Lung (tissue), 12 donors: ENCODE data around the gene C1QTNF6. TPM values are rescaled to one million over a fixed set of nuclear protein-coding genes. Genes with fewer than 3 reads are reported as not detected.

Source experiments
- ATAC-seq: fragments of 200-7000 bp; cut with Tn5 transposase; one replicate; pipeline ENCODE4 v1.9.1; 2020; ENCODE audit warnings: moderate number of reproducible peaks; ENCODE audit not compliant: insufficient read depth, low FRiP score
- DNase-seq, 3 donors: peaks; one replicate each; pipeline ENCODE4 v3.0.0-alpha.2; 2013 to 2017
- H3K27ac ChIP-seq, 2 donors: one replicate each; pipeline ENCODE4 v1.5.1; 2013; ENCODE audit warnings: mild to moderate bottlenecking in 2 of 2, moderate library complexity in 2 of 2, control low read depth in 1 of 2, inconsistent platforms in 1 of 2, low read depth in 1 of 2, low read length in 1 of 2
- H3K27me3 ChIP-seq, 3 donors: one replicate each; pipeline ENCODE4 v1.5.1; 2013; ENCODE audit warnings: low read length in 2 of 3; ENCODE audit not compliant: control insufficient read depth in 3 of 3, insufficient read depth in 3 of 3
- H3K36me3 ChIP-seq, 4 donors: one replicate each; pipeline ENCODE4 v1.5.1; 2013; ENCODE audit warnings: low read length in 4 of 4, mild to moderate bottlenecking in 1 of 4, moderate library complexity in 1 of 4; ENCODE audit not compliant: control insufficient read depth in 4 of 4, insufficient read depth in 4 of 4
- H3K4me1 ChIP-seq, 5 donors: one replicate each; pipeline ENCODE4 v1.5.1; 2013; ENCODE audit warnings: low read length in 5 of 5, mild to moderate bottlenecking in 2 of 5, moderate library complexity in 1 of 5; ENCODE audit not compliant: control insufficient read depth in 5 of 5, insufficient read depth in 5 of 5
- H3K4me3 ChIP-seq: one replicate; pipeline ENCODE4 v1.5.1; 2013; ENCODE audit warnings: mild to moderate bottlenecking, control low read depth, moderate library complexity
- H3K9ac ChIP-seq, 2 donors: one replicate each; pipeline ENCODE4 v1.5.1; 2013; ENCODE audit warnings: low read length in 2 of 2, control low read depth in 1 of 2; ENCODE audit not compliant: insufficient read depth in 1 of 2
- H3K9me3 ChIP-seq, 4 donors: one replicate each; pipeline ENCODE4 v1.5.1; 2013; ENCODE audit warnings: low read length in 3 of 4, mild to moderate bottlenecking in 1 of 4, moderate library complexity in 1 of 4; ENCODE audit not compliant: control insufficient read depth in 4 of 4, insufficient read depth in 3 of 4
- CTCF ChIP-seq: IDR thresholded peaks from 2 replicates; pipeline ENCODE4 v1.5.1; 2012; ENCODE audit warnings: mild to moderate bottlenecking; ENCODE audit errors: control extremely low read depth, extremely low read depth
- WGBS, 2 donors: extraction: QIAGEN DNeasy Blood & Tissue Kit; methylation state at CpG; one replicate each; pipeline ENCODE4 v1.1.7; 2013; 5-methylcytosine and 5-hydroxymethylcytosine counted together
- polyA plus RNA-seq, 2 donors: library from polyadenylated mRNA; stranded (reverse); fragments of 200-250 nt; gene quantifications; one replicate each; pipeline ENCODE4 v1.2.1, GENCODE V29; 2013
- total RNA-seq, 2 donors: library from RNA; depleted of rRNA in 1 of 2; stranded (reverse); fragments of >200 nt in 1 of 2; gene quantifications; one replicate each; pipeline ENCODE4 v1.2.1, GENCODE V29; 2014 to 2021
- donor health status: control.
- donor health status: control.
- donor health status: Bipolar disorder and iron deficiency.
- donor health status: healthy.
- donor health status: DM: yes; HTN: yes; CAD: no.

Gene C1QTNF6
- total and polyA plus RNA-seq, 4 donors = 3.8 to 14.0 (median 4.3) TPM

- no peak overlapping the region for H3K27ac ChIP-seq
- no peaks in the 10 kb centered on the region for H3K27me3 ChIP-seq
- DNase-seq (no peak), ATAC-seq (no peak)
- H3K9me3 ChIP-seq = peaks cover 0 to 2% (median 0%) of the 10 kb centered on the region in 4 donors
- H3K4me1 ChIP-seq = peaks cover 0 to 10% (median 3%) of the 10 kb centered on the region in 5 donors
- peaks cover 0 to 1% (median 0%) of the 10 kb centered on the region in 4 donors for H3K36me3 ChIP-seq
- no peak overlapping the region for H3K4me3 ChIP-seq
- TF ChIP-seq CTCF = no peak
- no peak overlapping the region for H3K9ac ChIP-seq
- WGBS, 2 donors = 84 to 86% methylated on average over 14 of the region's 14 CpGs
Measured at GRCh38 chr22:37226514-37226913, 38.5 kb upstream of the C1QTNF6 start.

- DNase-seq (no peak), ATAC-seq (no peak)
- Histone ChIP-seq H3K4me1 (peaks cover 0 to 10% (median 3%) of the 10 kb centered on the region in 5 donors), H3K36me3 (peaks cover 0 to 1% (median 0%) of the 10 kb centered on the region in 4 donors), H3K4me3 (no peak overlapping the region), H3K27ac (no peak overlapping the region), H3K9ac (no peak overlapping the region), H3K27me3 (no peaks in the 10 kb centered on the region), H3K9me3 (peaks cover 0 to 5% (median 0%) of the 10 kb centered on the region in 4 donors)
- no peak for TF ChIP-seq CTCF
- 91 to 93% methylated on average over 4 of the region's 4 CpGs for WGBS, 2 donors
Measured at GRCh38 chr22:37226087-37226486, 38.0 kb upstream of the C1QTNF6 start.

- ATAC-seq (no peak), DNase-seq (no peak)
- no peak overlapping the region for H3K27ac ChIP-seq
- no peak overlapping the region for H3K4me3 ChIP-seq
- no peak overlapping the region for H3K9ac ChIP-seq
- no peaks in the 10 kb centered on the region for H3K27me3 ChIP-seq
- no peak for TF ChIP-seq CTCF
- 66 to 71% methylated on average over 8 of the region's 8 CpGs for WGBS, 2 donors
- peaks cover 0 to 10% (median 3%) of the 10 kb centered on the region in 5 donors for H3K4me1 ChIP-seq
- H3K36me3 ChIP-seq = peaks cover 0 to 1% (median 0%) of the 10 kb centered on the region in 4 donors
- peaks cover 0 to 5% (median 0%) of the 10 kb centered on the region in 4 donors for H3K9me3 ChIP-seq
Measured at GRCh38 chr22:37225481-37225880, 37.4 kb upstream of the C1QTNF6 start.
